GM23338 (cell line): ENCODE data around the gene NPAS3. TPM values are rescaled to one million over a fixed set of nuclear protein-coding genes. Genes with fewer than 3 reads are reported as not detected.

Source experiments
- ATAC-seq: fragments of 200-7000 bp; cut with Tn5 transposase; 3 replicates; pipeline ENCODE4 v1.9.1; 2020
- DNase-seq: peaks from one replicate; pipeline ENCODE4 v3.0.0-alpha.2; 2015; ENCODE audit warnings: low spot score
- H2AFZ ChIP-seq: fragments of 200-600 bp; sonication (generic); 2 replicates; pipeline ENCODE4 v1.8.0; 2016; ENCODE audit warnings: antibody characterized with exemption, mild to moderate bottlenecking, moderate library complexity
- H3F3A ChIP-seq: fragments of 200-600 bp; sonication (generic); replicated peaks from 2 replicates; pipeline ENCODE4 v1.8.0; 2017; ENCODE audit warnings: antibody characterized with exemption, mixed run types, low read depth
- H3K27ac ChIP-seq: fragments of 200-600 bp; sonication (generic); 2 replicates; pipeline ENCODE4 v1.6.1; 2016; ENCODE audit warnings: low read depth
- H3K27me3 ChIP-seq: fragments of 200-600 bp; sonication (generic); 2 replicates; pipeline ENCODE4 v1.8.0; 2016; ENCODE audit warnings: mild to moderate bottlenecking, mixed run types, moderate library complexity; ENCODE audit not compliant: insufficient read depth
- H3K36me3 ChIP-seq: fragments of 200-600 bp; sonication (generic); 2 replicates; pipeline ENCODE4 v1.8.0; 2016; ENCODE audit warnings: mild to moderate bottlenecking; ENCODE audit not compliant: insufficient read depth
- H3K4me1 ChIP-seq: fragments of 200-600 bp; sonication (generic); 2 replicates; pipeline ENCODE4 v1.8.0; 2016; ENCODE audit warnings: mild to moderate bottlenecking, moderate library complexity; ENCODE audit not compliant: insufficient read depth
- H3K4me2 ChIP-seq: fragments of 200-600 bp; sonication (generic); 2 replicates; pipeline ENCODE4 v1.7.1; 2017; ENCODE audit warnings: mixed run types
- H3K4me3 ChIP-seq: fragments of 200-600 bp; sonication (generic); 2 replicates; pipeline ENCODE4 v1.6.1; 2016; ENCODE audit warnings: mixed run types
- H3K79me2 ChIP-seq: fragments of 200-600 bp; sonication (generic); replicated peaks from 2 replicates; pipeline ENCODE4 v1.8.0; 2017; ENCODE audit warnings: mild to moderate bottlenecking; ENCODE audit not compliant: insufficient read depth
- H3K9me2 ChIP-seq: fragments of 200-600 bp; sonication (generic); 2 replicates; pipeline ENCODE4 v1.8.0; 2017; ENCODE audit not compliant: insufficient read depth
- H4K20me1 ChIP-seq: fragments of 200-600 bp; sonication (generic); replicated peaks from 2 replicates; pipeline ENCODE4 v1.8.0; 2017; ENCODE audit warnings: mild to moderate bottlenecking; ENCODE audit not compliant: insufficient read depth
- H3K27ac Mint-ChIP-seq: 2 replicates; pipeline ENCODE4 v1.8.0; 2020; ENCODE audit warnings: inconsistent platforms, mild to moderate bottlenecking, moderate library complexity, mixed read lengths
- H3K27me3 Mint-ChIP-seq: 3 replicates; pipeline ENCODE4 v1.8.0; 2022; ENCODE audit warnings: low read depth, mild to moderate bottlenecking, moderate library complexity, mixed read lengths, inconsistent platforms; ENCODE audit not compliant: insufficient read depth, poor library complexity
- H3K36me3 Mint-ChIP-seq: 3 replicates; pipeline ENCODE4 v1.8.0; 2021; ENCODE audit warnings: low read depth, mild to moderate bottlenecking, inconsistent platforms, moderate library complexity, mixed read lengths
- H3K4me1 Mint-ChIP-seq: 3 replicates; pipeline ENCODE4 v1.8.0; 2020; ENCODE audit warnings: mild to moderate bottlenecking, inconsistent platforms, mixed read lengths
- H3K4me3 Mint-ChIP-seq: 3 replicates; pipeline ENCODE4 v1.8.0; 2021; ENCODE audit warnings: moderate library complexity, mild to moderate bottlenecking, inconsistent platforms, mixed read lengths
- H3K9me3 Mint-ChIP-seq: 3 replicates; pipeline ENCODE4 v1.8.0; 2020; ENCODE audit warnings: moderate library complexity, mild to moderate bottlenecking, inconsistent platforms, mixed read lengths
- EZH2phosphoT487 ChIP-seq: fragments of 200-600 bp; sonication (generic); IDR thresholded peaks from one replicate; pipeline ENCODE4 v1.8.1; 2018; ENCODE audit warnings: antibody characterized with exemption; ENCODE audit not compliant: unreplicated experiment
- NANOG ChIP-seq: IDR thresholded peaks from 2 replicates; pipeline ENCODE4 v1.6.1; 2016; ENCODE audit warnings: antibody characterized with exemption, borderline replicate concordance
- STAT1 ChIP-seq: IDR thresholded peaks from one replicate; pipeline ENCODE4 v1.6.1; 2016; ENCODE audit warnings: antibody characterized with exemption; ENCODE audit not compliant: unreplicated experiment
- ZNF331 ChIP-seq: fragments of 250-450 bp; sonication (Bioruptor Pico); IDR thresholded peaks from 2 replicates; pipeline ENCODE4 v1.5.0; 2020; ENCODE audit warnings: low read depth, mild to moderate bottlenecking, moderate library complexity
- polyA plus RNA-seq: library from polyadenylated mRNA; unstranded; fragments of >200 nt; fragmentation: Nextera tagmentation; extraction: Ambion mirVana; gene quantifications from 2 replicates; pipeline ENCODE4 v1.2.1, GENCODE V29; 2016
- total RNA-seq: library from RNA; depleted of rRNA; stranded (reverse); fragments of >200 nt; shearing (Covaris generic); gene quantifications from 2 replicates; pipeline ENCODE4 v1.2.3, GENCODE V29; 2014
- TF ChIP-seq, protein P1 (sequence below): fragments of 250-450 bp; sonication (Bioruptor Pico); IDR thresholded peaks from 2 replicates; pipeline ENCODE4 v1.5.0; 2020; ENCODE audit warnings: mild to moderate bottlenecking, moderate library complexity
- TF ChIP-seq, protein P2 (sequence below): IDR thresholded peaks from one replicate; pipeline ENCODE4 v1.6.1; 2018; ENCODE audit warnings: antibody characterized with exemption; ENCODE audit not compliant: unreplicated experiment

The NPAS3 gene
- total and polyA plus RNA-seq, 2 experiments from 2014 or later, result 0.17 to 0.19 TPM

DNA sequence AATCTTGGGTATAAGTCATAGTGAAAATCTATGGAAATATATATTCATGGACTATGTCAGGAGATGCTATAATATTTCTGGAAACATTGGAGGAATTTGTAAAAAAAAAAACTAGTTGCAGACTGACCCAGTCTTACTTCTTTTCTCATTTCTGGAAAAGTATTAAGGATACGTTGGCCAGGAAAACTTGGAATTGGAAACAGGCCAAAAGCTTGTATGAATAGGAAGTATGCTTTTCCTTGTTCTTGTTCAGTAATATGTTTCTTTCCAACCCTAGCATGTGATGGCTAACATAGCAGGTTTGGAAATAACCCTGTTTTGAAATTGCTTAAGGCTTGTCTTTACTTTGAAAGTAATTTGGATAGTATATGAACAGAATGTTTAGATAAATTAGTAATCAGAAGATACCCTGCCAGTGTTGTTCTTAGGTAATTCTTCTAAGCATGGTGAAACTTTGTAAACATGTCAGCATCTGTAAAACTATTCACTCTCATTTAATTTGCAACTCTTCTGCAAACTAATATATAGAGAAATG lies 316.2 kb downstream of the NPAS3 start:
- H3K4me1 Mint-ChIP-seq, result peaks cover 10% of the 10 kb centered on the region; the same call in 1 of the 3 replicates
- Histone ChIP-seq H4K20me1 (no peaks in the 10 kb centered on the region), H3K9me2 (peaks cover 4% of the 10 kb centered on the region; the same call in 1 of the 2 replicates)

DNA sequence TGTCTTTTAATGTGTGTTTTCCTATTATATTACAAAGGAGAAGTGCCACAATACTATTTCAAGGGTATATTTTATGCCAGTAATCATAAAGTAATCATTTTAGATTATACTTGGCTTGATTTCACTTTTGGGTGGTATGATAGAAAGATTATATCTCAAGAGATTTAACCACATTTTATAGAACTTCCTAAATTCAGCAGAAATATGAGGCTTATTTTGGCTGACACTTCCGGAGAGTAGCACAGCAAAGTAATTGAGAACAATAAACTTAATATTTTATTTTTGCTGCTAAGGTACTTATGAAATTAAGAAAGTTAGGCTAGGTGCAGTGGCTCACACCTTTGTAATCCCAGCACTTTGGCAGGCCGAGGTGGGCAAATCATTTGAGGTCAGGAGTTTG lies 319.1 kb downstream of the NPAS3 start:
- ATAC-seq (no peak), DNase-seq (no peak)
- Mint-ChIP-seq H3K9me3 (no peaks in the 10 kb centered on the region), H3K27ac (no peak overlapping the region), H3K27me3 (peaks cover 4% of the 10 kb centered on the region), H3K4me3 (no peak overlapping the region), H3K36me3 (no peaks in the 10 kb centered on the region), H3K4me1 (no peaks in the 10 kb centered on the region)
- no peak overlapping the region for H2AFZ ChIP-seq
- no peaks in the 10 kb centered on the region for H3K79me2 ChIP-seq
- no peaks in the 10 kb centered on the region for H4K20me1 ChIP-seq
- no peak overlapping the region for H3K4me3 ChIP-seq
- no peaks in the 10 kb centered on the region for H3K27me3 ChIP-seq
- peaks cover 4% of the 10 kb centered on the region; the same call in 1 of the 2 replicates for H3K9me2 ChIP-seq
- no peak overlapping the region for H3K27ac ChIP-seq
- H3K4me1 ChIP-seq, result no peaks in the 10 kb centered on the region
- no peaks in the 10 kb centered on the region for H3K36me3 ChIP-seq
- H3F3A ChIP-seq, result no peaks in the 10 kb centered on the region
- no peak overlapping the region for H3K4me2 ChIP-seq
- TF ChIP-seq, protein P1, sequence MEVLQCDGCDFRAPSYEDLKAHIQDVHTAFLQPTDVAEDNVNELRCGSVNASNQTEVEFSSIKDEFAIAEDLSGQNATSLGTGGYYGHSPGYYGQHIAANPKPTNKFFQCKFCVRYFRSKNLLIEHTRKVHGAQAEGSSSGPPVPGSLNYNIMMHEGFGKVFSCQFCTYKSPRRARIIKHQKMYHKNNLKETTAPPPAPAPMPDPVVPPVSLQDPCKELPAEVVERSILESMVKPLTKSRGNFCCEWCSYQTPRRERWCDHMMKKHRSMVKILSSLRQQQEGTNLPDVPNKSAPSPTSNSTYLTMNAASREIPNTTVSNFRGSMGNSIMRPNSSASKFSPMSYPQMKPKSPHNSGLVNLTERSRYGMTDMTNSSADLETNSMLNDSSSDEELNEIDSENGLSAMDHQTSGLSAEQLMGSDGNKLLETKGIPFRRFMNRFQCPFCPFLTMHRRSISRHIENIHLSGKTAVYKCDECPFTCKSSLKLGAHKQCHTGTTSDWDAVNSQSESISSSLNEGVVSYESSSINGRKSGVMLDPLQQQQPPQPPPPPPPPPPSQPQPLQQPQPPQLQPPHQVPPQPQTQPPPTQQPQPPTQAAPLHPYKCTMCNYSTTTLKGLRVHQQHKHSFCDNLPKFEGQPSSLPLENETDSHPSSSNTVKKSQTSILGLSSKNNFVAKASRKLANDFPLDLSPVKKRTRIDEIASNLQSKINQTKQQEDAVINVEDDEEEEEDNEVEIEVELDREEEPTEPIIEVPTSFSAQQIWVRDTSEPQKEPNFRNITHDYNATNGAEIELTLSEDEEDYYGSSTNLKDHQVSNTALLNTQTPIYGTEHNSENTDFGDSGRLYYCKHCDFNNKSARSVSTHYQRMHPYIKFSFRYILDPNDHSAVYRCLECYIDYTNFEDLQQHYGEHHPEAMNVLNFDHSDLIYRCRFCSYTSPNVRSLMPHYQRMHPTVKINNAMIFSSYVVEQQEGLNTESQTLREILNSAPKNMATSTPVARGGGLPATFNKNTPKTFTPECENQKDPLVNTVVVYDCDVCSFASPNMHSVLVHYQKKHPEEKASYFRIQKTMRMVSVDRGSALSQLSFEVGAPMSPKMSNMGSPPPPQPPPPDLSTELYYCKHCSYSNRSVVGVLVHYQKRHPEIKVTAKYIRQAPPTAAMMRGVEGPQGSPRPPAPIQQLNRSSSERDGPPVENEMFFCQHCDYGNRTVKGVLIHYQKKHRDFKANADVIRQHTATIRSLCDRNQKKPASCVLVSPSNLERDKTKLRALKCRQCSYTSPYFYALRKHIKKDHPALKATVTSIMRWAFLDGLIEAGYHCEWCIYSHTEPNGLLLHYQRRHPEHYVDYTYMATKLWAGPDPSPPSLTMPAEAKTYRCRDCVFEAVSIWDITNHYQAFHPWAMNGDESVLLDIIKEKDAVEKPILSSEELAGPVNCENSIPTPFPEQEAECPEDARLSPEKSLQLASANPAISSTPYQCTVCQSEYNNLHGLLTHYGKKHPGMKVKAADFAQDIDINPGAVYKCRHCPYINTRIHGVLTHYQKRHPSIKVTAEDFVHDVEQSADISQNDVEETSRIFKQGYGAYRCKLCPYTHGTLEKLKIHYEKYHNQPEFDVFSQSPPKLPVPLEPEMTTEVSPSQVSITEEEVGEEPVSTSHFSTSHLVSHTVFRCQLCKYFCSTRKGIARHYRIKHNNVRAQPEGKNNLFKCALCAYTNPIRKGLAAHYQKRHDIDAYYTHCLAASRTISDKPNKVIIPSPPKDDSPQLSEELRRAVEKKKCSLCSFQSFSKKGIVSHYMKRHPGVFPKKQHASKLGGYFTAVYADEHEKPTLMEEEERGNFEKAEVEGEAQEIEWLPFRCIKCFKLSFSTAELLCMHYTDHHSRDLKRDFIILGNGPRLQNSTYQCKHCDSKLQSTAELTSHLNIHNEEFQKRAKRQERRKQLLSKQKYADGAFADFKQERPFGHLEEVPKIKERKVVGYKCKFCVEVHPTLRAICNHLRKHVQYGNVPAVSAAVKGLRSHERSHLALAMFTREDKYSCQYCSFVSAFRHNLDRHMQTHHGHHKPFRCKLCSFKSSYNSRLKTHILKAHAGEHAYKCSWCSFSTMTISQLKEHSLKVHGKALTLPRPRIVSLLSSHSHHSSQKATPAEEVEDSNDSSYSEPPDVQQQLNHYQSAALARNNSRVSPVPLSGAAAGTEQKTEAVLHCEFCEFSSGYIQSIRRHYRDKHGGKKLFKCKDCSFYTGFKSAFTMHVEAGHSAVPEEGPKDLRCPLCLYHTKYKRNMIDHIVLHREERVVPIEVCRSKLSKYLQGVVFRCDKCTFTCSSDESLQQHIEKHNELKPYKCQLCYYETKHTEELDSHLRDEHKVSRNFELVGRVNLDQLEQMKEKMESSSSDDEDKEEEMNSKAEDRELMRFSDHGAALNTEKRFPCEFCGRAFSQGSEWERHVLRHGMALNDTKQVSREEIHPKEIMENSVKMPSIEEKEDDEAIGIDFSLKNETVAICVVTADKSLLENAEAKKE, result no peak
- TF ChIP-seq ZNF331 (CRISPR knock-in tag), result no peak
- TF ChIP-seq, protein P2, sequence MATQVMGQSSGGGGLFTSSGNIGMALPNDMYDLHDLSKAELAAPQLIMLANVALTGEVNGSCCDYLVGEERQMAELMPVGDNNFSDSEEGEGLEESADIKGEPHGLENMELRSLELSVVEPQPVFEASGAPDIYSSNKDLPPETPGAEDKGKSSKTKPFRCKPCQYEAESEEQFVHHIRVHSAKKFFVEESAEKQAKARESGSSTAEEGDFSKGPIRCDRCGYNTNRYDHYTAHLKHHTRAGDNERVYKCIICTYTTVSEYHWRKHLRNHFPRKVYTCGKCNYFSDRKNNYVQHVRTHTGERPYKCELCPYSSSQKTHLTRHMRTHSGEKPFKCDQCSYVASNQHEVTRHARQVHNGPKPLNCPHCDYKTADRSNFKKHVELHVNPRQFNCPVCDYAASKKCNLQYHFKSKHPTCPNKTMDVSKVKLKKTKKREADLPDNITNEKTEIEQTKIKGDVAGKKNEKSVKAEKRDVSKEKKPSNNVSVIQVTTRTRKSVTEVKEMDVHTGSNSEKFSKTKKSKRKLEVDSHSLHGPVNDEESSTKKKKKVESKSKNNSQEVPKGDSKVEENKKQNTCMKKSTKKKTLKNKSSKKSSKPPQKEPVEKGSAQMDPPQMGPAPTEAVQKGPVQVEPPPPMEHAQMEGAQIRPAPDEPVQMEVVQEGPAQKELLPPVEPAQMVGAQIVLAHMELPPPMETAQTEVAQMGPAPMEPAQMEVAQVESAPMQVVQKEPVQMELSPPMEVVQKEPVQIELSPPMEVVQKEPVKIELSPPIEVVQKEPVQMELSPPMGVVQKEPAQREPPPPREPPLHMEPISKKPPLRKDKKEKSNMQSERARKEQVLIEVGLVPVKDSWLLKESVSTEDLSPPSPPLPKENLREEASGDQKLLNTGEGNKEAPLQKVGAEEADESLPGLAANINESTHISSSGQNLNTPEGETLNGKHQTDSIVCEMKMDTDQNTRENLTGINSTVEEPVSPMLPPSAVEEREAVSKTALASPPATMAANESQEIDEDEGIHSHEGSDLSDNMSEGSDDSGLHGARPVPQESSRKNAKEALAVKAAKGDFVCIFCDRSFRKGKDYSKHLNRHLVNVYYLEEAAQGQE, result no peak
- TF ChIP-seq EZH2phosphoT487, result no peak
- TF ChIP-seq STAT1, result no peak

More for the DNA sequence above, 316.2 kb downstream of the NPAS3 start:
- no peak overlapping the region for H3K4me3 Mint-ChIP-seq
- Histone ChIP-seq H3K36me3 (no peaks in the 10 kb centered on the region), H2AFZ (no peak overlapping the region), H3K27ac (no peak overlapping the region), H3K4me2 (no peak overlapping the region), H3K4me3 (no peak overlapping the region), H3K27me3 (no peaks in the 10 kb centered on the region), H3K4me1 (peaks cover 8% of the 10 kb centered on the region; the same call in 1 of the 2 replicates), H3F3A (no peaks in the 10 kb centered on the region), H3K79me2 (no peaks in the 10 kb centered on the region)
- no peaks in the 10 kb centered on the region for H3K27me3 Mint-ChIP-seq
- no peaks in the 10 kb centered on the region for H3K36me3 Mint-ChIP-seq
- H3K9me3 Mint-ChIP-seq, result no peaks in the 10 kb centered on the region
- DNase-seq (no peak), ATAC-seq (no peak)
- H3K27ac Mint-ChIP-seq, result no peak overlapping the region
- TF ChIP-seq, protein P2, result no peak
- TF ChIP-seq NANOG, result no peak
